Measurements from ENCODE around the gene ASIC4. TPM values are rescaled to one million over a fixed set of nuclear protein-coding genes. Genes with fewer than 3 reads are reported as not detected.

Gene ASIC4
- total and polyA plus RNA-seq, 3 experiments from 2014 or later = not detected

- Histone ChIP-seq H3K36me3 (ENCODE audit: insufficient read depth, low read length) (no peaks in the 10 kb centered on the region), H3K4me3 (ENCODE audit: low read length) (no peak overlapping the region), H3K27ac (ENCODE audit: low read depth, low read length) (no peak overlapping the region), H3K27me3 (ENCODE audit: insufficient read depth, low read length, poor library complexity, severe bottlenecking) (no peaks in the 10 kb centered on the region), H3K9me3 (ENCODE audit: low read length) (no peaks in the 10 kb centered on the region), H3K4me1 (ENCODE audit: insufficient read depth, low read length) (no peaks in the 10 kb centered on the region)
- Mint-ChIP-seq H3K4me3 (no peak overlapping the region), H3K27me3 (peaks cover 5 to 23% of the 10 kb centered on the region in 2 donors), H3K4me1 (peaks cover 4 to 5% (median 4%) of the 10 kb centered on the region in 3 donors), H3K9me3 (no peaks in the 10 kb centered on the region), H3K27ac (no peak overlapping the region), H3K36me3 (no peaks in the 10 kb centered on the region)
- no peak for DNase-seq
- CTCF ChIA-PET = interaction anchor here (1.3 to 1.6 kb wide), 2 partner anchors 53 to 57 kb away, joined by 3 read pairs; no protein-coding TSS in a partner anchor
- POLR2A ChIA-PET = no interaction called here
Measured at GRCh38 chr2:219477179-219477578, 37.1 kb upstream of the ASIC4 start.

DNA sequence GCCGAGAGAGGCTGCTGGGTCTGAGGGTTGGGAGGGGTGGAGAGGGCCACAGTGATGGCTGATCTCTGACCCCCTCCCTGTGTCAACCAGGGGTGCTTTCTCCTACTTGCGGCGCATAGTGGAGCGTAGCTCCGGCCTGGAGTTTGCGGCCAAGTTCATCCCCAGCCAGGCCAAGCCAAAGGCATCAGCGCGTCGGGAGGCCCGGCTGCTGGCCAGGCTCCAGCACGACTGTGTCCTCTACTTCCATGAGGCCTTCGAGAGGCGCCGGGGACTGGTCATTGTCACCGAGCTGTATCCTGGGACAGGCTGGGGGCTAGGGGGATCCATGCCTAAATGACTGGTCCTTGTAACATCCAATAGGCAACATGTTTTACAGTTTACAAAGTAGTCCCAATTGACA, 36.5 kb upstream of the ASIC4 start:
- no peak overlapping the region for H3K4me3 ChIP-seq (ENCODE audit: low read length)
- DNase-seq = no peak
- no peaks in the 10 kb centered on the region for H3K27me3 ChIP-seq (ENCODE audit: insufficient read depth, low read length, poor library complexity, severe bottlenecking)
- H3K36me3 Mint-ChIP-seq = no peaks in the 10 kb centered on the region
- H3K4me1 ChIP-seq (ENCODE audit: insufficient read depth, low read length) = no peaks in the 10 kb centered on the region
- POLR2A ChIA-PET = no interaction called here
- H3K27ac ChIP-seq (ENCODE audit: low read depth, low read length) = no peak overlapping the region
- H3K27me3 Mint-ChIP-seq = peaks cover 7 to 28% of the 10 kb centered on the region in 2 donors
- peaks cover 4 to 5% (median 4%) of the 10 kb centered on the region in 3 donors for H3K4me1 Mint-ChIP-seq
- no peaks in the 10 kb centered on the region for H3K9me3 ChIP-seq (ENCODE audit: low read length)
- no peaks in the 10 kb centered on the region for H3K36me3 ChIP-seq (ENCODE audit: insufficient read depth, low read length)
- no peak overlapping the region for H3K27ac Mint-ChIP-seq
- CTCF ChIA-PET = interaction anchor here (1.6 kb wide), 1 partner anchor 52 kb away, joined by 3 read pairs; no protein-coding TSS in a partner anchor
- H3K4me3 Mint-ChIP-seq = no peak overlapping the region
- no peaks in the 10 kb centered on the region for H3K9me3 Mint-ChIP-seq

GRCh38 chr2:219478916-219479315, 35.4 kb upstream of the ASIC4 start:
- peaks cover 4 to 6% (median 5%) of the 10 kb centered on the region in 3 donors for H3K4me1 Mint-ChIP-seq
- no peaks in the 10 kb centered on the region for H3K36me3 ChIP-seq (ENCODE audit: insufficient read depth, low read length)
- H3K4me3 ChIP-seq (ENCODE audit: low read length) = no peak overlapping the region
- ChIA-PET CTCF (no interaction called here), POLR2A (no interaction called here)
- H3K27ac Mint-ChIP-seq = no peak overlapping the region
- no peak for DNase-seq
- no peak overlapping the region for H3K27ac ChIP-seq (ENCODE audit: low read depth, low read length)
- H3K4me1 ChIP-seq (ENCODE audit: insufficient read depth, low read length) = no peaks in the 10 kb centered on the region
- peaks cover 2% of the 10 kb centered on the region for H3K27me3 ChIP-seq (ENCODE audit: insufficient read depth, low read length, poor library complexity, severe bottlenecking)
- H3K4me3 Mint-ChIP-seq = no peak overlapping the region
- H3K36me3 Mint-ChIP-seq = no peaks in the 10 kb centered on the region
- no peaks in the 10 kb centered on the region for H3K9me3 Mint-ChIP-seq
- peaks cover 7 to 30% of the 10 kb centered on the region in 2 donors for H3K27me3 Mint-ChIP-seq
- no peaks in the 10 kb centered on the region for H3K9me3 ChIP-seq (ENCODE audit: low read length)

- H3K36me3 Mint-ChIP-seq = no peaks in the 10 kb centered on the region
- no peaks in the 10 kb centered on the region for H3K4me1 ChIP-seq (ENCODE audit: insufficient read depth, low read length)
- peaks cover 10 to 35% of the 10 kb centered on the region in 2 donors for H3K27me3 Mint-ChIP-seq
- H3K27me3 ChIP-seq (ENCODE audit: insufficient read depth, low read length, poor library complexity, severe bottlenecking) = peaks cover 9% of the 10 kb centered on the region
- DNase-seq = no peak
- H3K36me3 ChIP-seq (ENCODE audit: insufficient read depth, low read length) = no peaks in the 10 kb centered on the region
- no peaks in the 10 kb centered on the region for H3K9me3 Mint-ChIP-seq
- H3K4me3 Mint-ChIP-seq = no peak overlapping the region
- H3K4me3 ChIP-seq (ENCODE audit: low read length) = no peak overlapping the region
- H3K4me1 Mint-ChIP-seq = peaks cover 4 to 12% (median 6%) of the 10 kb centered on the region in 3 donors
- no peaks in the 10 kb centered on the region for H3K9me3 ChIP-seq (ENCODE audit: low read length)
- peak overlapping the region in 1 of 8 donors; percentile 37 for H3K27ac Mint-ChIP-seq
- no peak overlapping the region for H3K27ac ChIP-seq (ENCODE audit: low read depth, low read length)
- POLR2A ChIA-PET = no interaction called here
- CTCF ChIA-PET = no interaction called here
Measured at GRCh38 chr2:219480004-219480403, 34.3 kb upstream of the ASIC4 start.

DNA sequence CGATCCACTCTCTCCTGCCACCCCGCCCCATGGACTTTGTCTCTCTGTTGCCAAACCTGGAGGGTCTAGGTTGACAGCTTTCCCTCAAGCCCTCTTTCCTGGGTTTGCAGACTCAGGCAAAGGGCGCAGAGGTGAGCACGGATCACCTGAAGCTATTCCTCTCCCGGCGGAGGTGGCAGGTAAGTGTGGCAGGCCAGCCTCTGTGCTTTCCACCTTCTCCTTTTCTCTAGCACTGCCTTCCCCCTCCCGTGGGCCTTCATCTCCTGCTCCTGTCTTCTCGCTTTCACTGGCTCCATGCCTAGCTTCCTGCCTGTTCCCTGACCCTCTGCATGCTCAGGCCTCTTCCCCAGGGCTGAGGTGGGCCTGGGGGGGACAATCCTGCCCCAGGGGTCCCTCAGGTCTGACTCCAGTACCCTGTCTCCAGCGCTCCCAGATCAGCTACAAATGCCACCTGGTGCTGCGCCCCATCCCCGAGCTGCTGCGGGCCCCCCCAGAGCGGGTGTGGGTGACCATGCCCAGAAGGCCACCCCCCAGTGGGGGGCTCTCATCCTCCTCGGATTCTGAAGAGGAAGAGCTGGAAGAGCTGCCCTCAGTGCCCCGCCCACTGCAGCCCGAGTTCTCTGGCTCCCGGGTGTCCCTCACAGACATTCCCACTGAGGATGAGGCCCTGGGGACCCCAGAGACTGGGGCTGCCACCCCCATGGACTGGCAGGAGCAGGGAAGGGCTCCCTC, 31.4 kb upstream of the ASIC4 start:
- ChIA-PET CTCF (interaction anchor here (1.1 to 6.2 kb wide), 2 partner anchors 13 to 52 kb away, joined by 3 to 26 read pairs; a partner anchor contains a TSS), POLR2A (no interaction called here)
- Histone ChIP-seq H3K9me3 (ENCODE audit: low read length) (no peaks in the 10 kb centered on the region), H3K36me3 (ENCODE audit: insufficient read depth, low read length) (no peaks in the 10 kb centered on the region), H3K27me3 (ENCODE audit: insufficient read depth, low read length, poor library complexity, severe bottlenecking) (peaks cover 22% of the 10 kb centered on the region), H3K27ac (ENCODE audit: low read depth, low read length) (no peak overlapping the region), H3K4me3 (ENCODE audit: low read length) (no peak overlapping the region), H3K4me1 (ENCODE audit: insufficient read depth, low read length) (no peaks in the 10 kb centered on the region)
- no peak overlapping the region for H3K27ac Mint-ChIP-seq
- H3K9me3 Mint-ChIP-seq = no peaks in the 10 kb centered on the region
- peak overlapping the region in 1 of 7 donors; percentile 29 for H3K4me3 Mint-ChIP-seq
- no peak for DNase-seq
- no peaks in the 10 kb centered on the region for H3K36me3 Mint-ChIP-seq
- peaks cover 0 to 16% (median 2%) of the 10 kb centered on the region in 3 donors for H3K4me1 Mint-ChIP-seq
- peaks cover 25 to 63% of the 10 kb centered on the region in 2 donors for H3K27me3 Mint-ChIP-seq

GRCh38 chr2:219483451-219484342, 30.6 kb upstream of the ASIC4 start:
- DNase-seq = peak in 1 of 5 donors; percentile 10
- Histone ChIP-seq H3K27ac (ENCODE audit: low read depth, low read length) (no peak overlapping the region), H3K27me3 (ENCODE audit: insufficient read depth, low read length, poor library complexity, severe bottlenecking) (peaks cover 22% of the 10 kb centered on the region), H3K4me1 (ENCODE audit: insufficient read depth, low read length) (no peaks in the 10 kb centered on the region), H3K36me3 (ENCODE audit: insufficient read depth, low read length) (no peaks in the 10 kb centered on the region), H3K4me3 (ENCODE audit: low read length) (no peak overlapping the region), H3K9me3 (ENCODE audit: low read length) (no peaks in the 10 kb centered on the region)
- Mint-ChIP-seq H3K4me3 (peak overlapping the region; percentile 24 to 86 (median 67)), H3K36me3 (no peaks in the 10 kb centered on the region), H3K27me3 (peaks cover 26 to 66% of the 10 kb centered on the region in 2 donors), H3K27ac (no peak overlapping the region), H3K4me1 (peaks cover 0 to 16% (median 2%) of the 10 kb centered on the region in 3 donors), H3K9me3 (no peaks in the 10 kb centered on the region)
- CTCF ChIA-PET = interaction anchor here (1.2 to 6.2 kb wide), 2 partner anchors 12 to 46 kb away, joined by 3 to 26 read pairs; a partner anchor contains a TSS
- POLR2A ChIA-PET = no interaction called here

- H3K4me3 Mint-ChIP-seq = peak overlapping the region; percentile 24 to 86 (median 67)
- H3K9me3 Mint-ChIP-seq = no peaks in the 10 kb centered on the region
Measured at GRCh38 chr2:219484343-219485200, 29.7 kb upstream of the ASIC4 start.

More at GRCh38 chr2:219484343-219485200, 29.7 kb upstream of the ASIC4 start:
- Histone ChIP-seq H3K27ac (ENCODE audit: low read depth, low read length) (no peak overlapping the region), H3K4me1 (ENCODE audit: insufficient read depth, low read length) (no peaks in the 10 kb centered on the region), H3K27me3 (ENCODE audit: insufficient read depth, low read length, poor library complexity, severe bottlenecking) (peaks cover 22% of the 10 kb centered on the region), H3K9me3 (ENCODE audit: low read length) (no peaks in the 10 kb centered on the region), H3K4me3 (ENCODE audit: low read length) (no peak overlapping the region), H3K36me3 (ENCODE audit: insufficient read depth, low read length) (no peaks in the 10 kb centered on the region)
- Mint-ChIP-seq H3K4me1 (peaks cover 0 to 16% (median 2%) of the 10 kb centered on the region in 3 donors), H3K27me3 (peaks cover 29 to 63% of the 10 kb centered on the region in 2 donors), H3K36me3 (no peaks in the 10 kb centered on the region), H3K27ac (no peak overlapping the region)
- peak in 1 of 5 donors; percentile 11 for DNase-seq
- CTCF ChIA-PET = interaction anchor here (1.2 to 6.2 kb wide), 3 partner anchors 11 to 45 kb away, joined by 3 to 26 read pairs (median 3); partner anchors contain the start of gene GMPPA
- POLR2A ChIA-PET = no interaction called here
